Neural cell (in vitro differentiated cells): Measurements from ENCODE around the gene WNT4. TPM values are rescaled to one million over a fixed set of nuclear protein-coding genes. Genes with fewer than 3 reads are reported as not detected.

Experiments
- H2AFZ ChIP-seq: fragments of 200-600, 300-800 bp; sonication (generic), shearing (Covaris generic); 2 replicates; pipeline ENCODE4 v1.6.0; 2014; ENCODE audit warnings: low read depth, mild to moderate bottlenecking, antibody characterized with exemption, low read length, moderate library complexity
- H3F3A ChIP-seq: fragments of 200-600 bp; shearing (Covaris generic); 2 replicates; pipeline ENCODE4 v1.6.1; 2016; ENCODE audit warnings: mild to moderate bottlenecking, moderate library complexity, mixed read lengths, antibody characterized with exemption, low read length; ENCODE audit not compliant: insufficient read depth, poor library complexity, severe bottlenecking
- H3K27ac ChIP-seq: fragments of 200-600, 300-800 bp; sonication (generic), shearing (Covaris generic); 2 replicates; pipeline ENCODE4 v1.5.1; 2014; ENCODE audit warnings: mild to moderate bottlenecking, low read length, moderate library complexity
- H3K27me3 ChIP-seq: fragments of 300-800, 200-600 bp; sonication (generic), shearing (Covaris generic); 2 replicates; pipeline ENCODE4 v1.6.0; 2014; ENCODE audit warnings: mild to moderate bottlenecking, low read depth, low read length, moderate library complexity; ENCODE audit not compliant: insufficient read depth
- H3K36me3 ChIP-seq: fragments of 300-800, 200-600 bp; sonication (generic), shearing (Covaris generic); 2 replicates; pipeline ENCODE4 v1.5.1; 2014; ENCODE audit warnings: mild to moderate bottlenecking, antibody characterized with exemption, low read length, moderate library complexity; ENCODE audit not compliant: insufficient read depth
- H3K4me2 ChIP-seq: fragments of 300-800, 200-600 bp; sonication (generic), shearing (Covaris generic); 2 replicates; pipeline ENCODE4 v1.6.0; 2014; ENCODE audit warnings: mild to moderate bottlenecking, low read length
- H3K4me3 ChIP-seq: fragments of 300-800, 200-600 bp; sonication (generic), shearing (Covaris generic); 2 replicates; pipeline ENCODE4 v1.5.1; 2014; ENCODE audit warnings: mild to moderate bottlenecking, low read length, moderate library complexity
- H3K79me2 ChIP-seq: fragments of 200-600 bp; shearing (Covaris generic); replicated peaks from 2 replicates; pipeline ENCODE4 v1.6.0; 2014; ENCODE audit warnings: mild to moderate bottlenecking, low read length, moderate library complexity; ENCODE audit not compliant: insufficient read depth
- H3K9ac ChIP-seq: fragments of 300-800, 200-600 bp; sonication (generic), shearing (Covaris generic); 2 replicates; pipeline ENCODE4 v1.6.1; 2016; ENCODE audit warnings: mild to moderate bottlenecking, low read length, mixed read lengths
- H3K9me2 ChIP-seq: fragments of 200-600 bp; shearing (Covaris generic); 2 replicates; pipeline ENCODE4 v1.6.1; 2016; ENCODE audit warnings: mild to moderate bottlenecking, low read length, mixed read lengths; ENCODE audit not compliant: insufficient read depth
- H3K9me3 ChIP-seq: fragments of 200-600, 300-800 bp; sonication (generic), shearing (Covaris generic); 2 replicates; pipeline ENCODE4 v1.6.1; 2016; ENCODE audit warnings: mild to moderate bottlenecking, mixed run types, low read length, moderate library complexity, mixed read lengths
- H4K20me1 ChIP-seq: fragments of 200-600 bp; shearing (Covaris generic); 2 replicates; pipeline ENCODE4 v1.6.1; 2016; ENCODE audit warnings: mild to moderate bottlenecking, mixed run types; ENCODE audit not compliant: insufficient read depth
- EP300 ChIP-seq: fragments of 450-650 bp; conservative IDR thresholded peaks from 2 replicates; pipeline ENCODE4 v1.6.1; 2014; ENCODE audit warnings: antibody characterized with exemption, mild to moderate bottlenecking, moderate library complexity; ENCODE audit not compliant: poor library complexity, severe bottlenecking
- EZH2 ChIP-seq: fragments of 200-600, 300-800 bp; shearing (Covaris generic), sonication (generic); IDR thresholded peaks from 2 replicates; pipeline ENCODE4 v1.6.1; 2014; ENCODE audit warnings: antibody characterized with exemption, low read length, borderline replicate concordance, mild to moderate bottlenecking; ENCODE audit not compliant: insufficient read depth, poor library complexity, severe bottlenecking
- MXI1 ChIP-seq: fragments of 450-650 bp; conservative IDR thresholded peaks from 2 replicates; pipeline ENCODE4 v1.6.1; 2014; ENCODE audit warnings: antibody characterized with exemption, mild to moderate bottlenecking; ENCODE audit not compliant: poor library complexity, severe bottlenecking
- POLR2AphosphoS5 ChIP-seq: IDR thresholded peaks from 2 replicates; pipeline ENCODE4 v1.6.1; 2012
- RAD21 ChIP-seq: fragments of 450-650 bp; conservative IDR thresholded peaks from 2 replicates; pipeline ENCODE4 v1.6.1; 2014; ENCODE audit warnings: antibody characterized with exemption, mild to moderate bottlenecking, moderate library complexity
- SMC3 ChIP-seq: fragments of 450-650 bp; conservative IDR thresholded peaks from 2 replicates; pipeline ENCODE4 v1.6.1; 2014; ENCODE audit warnings: antibody characterized with exemption, mild to moderate bottlenecking, moderate library complexity; ENCODE audit not compliant: poor library complexity
- TAF1 ChIP-seq: IDR thresholded peaks from 2 replicates; pipeline ENCODE4 v1.6.1; 2012; ENCODE audit warnings: low read depth
- polyA plus RNA-seq: library from polyadenylated mRNA; depleted of rRNA; stranded (reverse); fragments of >200 nt; gene quantifications from 2 replicates; pipeline ENCODE4 v1.2.3, GENCODE V29; 2014
- TF ChIP-seq, protein P1 (sequence below): IDR thresholded peaks from 2 replicates; pipeline ENCODE4 v1.6.1; 2012; ENCODE audit warnings: borderline replicate concordance
- TF ChIP-seq, protein P2 (sequence below): fragments of 450-650 bp; IDR thresholded peaks from 2 replicates; pipeline ENCODE4 v1.5.1; 2014; ENCODE audit warnings: antibody characterized with exemption, mild to moderate bottlenecking, moderate library complexity; ENCODE audit not compliant: poor library complexity, severe bottlenecking

Gene WNT4
- polyA plus RNA-seq, 1 donor from 2014 or later = 5.1 TPM

DNA sequence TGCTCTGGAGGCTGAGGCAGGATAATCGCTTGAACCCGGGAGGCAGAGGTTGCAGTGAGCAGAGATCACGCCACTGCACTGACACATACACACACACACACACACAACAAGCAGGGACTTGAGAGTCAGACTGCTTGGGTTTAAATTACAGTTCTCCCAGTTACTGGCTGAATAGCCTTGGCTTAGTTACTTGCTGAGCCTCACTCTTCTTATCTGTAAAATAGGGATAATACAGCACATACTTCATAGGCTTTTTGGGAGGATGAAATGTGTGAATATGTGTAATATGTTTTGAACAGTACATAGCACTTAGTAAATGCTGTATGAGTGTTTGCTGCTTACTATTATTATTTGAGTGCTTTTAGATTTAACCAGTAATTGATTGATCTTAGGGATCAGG lies 66.6 kb downstream of the WNT4 start:
- Histone ChIP-seq H3K4me2 (no peak overlapping the region), H3K9me3 (no peaks in the 10 kb centered on the region), H3K27me3 (no peaks in the 10 kb centered on the region), H4K20me1 (peaks cover 29% of the 10 kb centered on the region), H3K9ac (no peak overlapping the region), H2AFZ (no peak overlapping the region), H3K4me3 (no peak overlapping the region), H3K79me2 (peaks cover 85% of the 10 kb centered on the region), H3K27ac (no peak overlapping the region), H3F3A (no peaks in the 10 kb centered on the region), H3K36me3 (no peaks in the 10 kb centered on the region), H3K9me2 (no peaks in the 10 kb centered on the region)
- no peak for TF ChIP-seq SMC3
- no peak for TF ChIP-seq EP300
- TF ChIP-seq, protein P1, sequence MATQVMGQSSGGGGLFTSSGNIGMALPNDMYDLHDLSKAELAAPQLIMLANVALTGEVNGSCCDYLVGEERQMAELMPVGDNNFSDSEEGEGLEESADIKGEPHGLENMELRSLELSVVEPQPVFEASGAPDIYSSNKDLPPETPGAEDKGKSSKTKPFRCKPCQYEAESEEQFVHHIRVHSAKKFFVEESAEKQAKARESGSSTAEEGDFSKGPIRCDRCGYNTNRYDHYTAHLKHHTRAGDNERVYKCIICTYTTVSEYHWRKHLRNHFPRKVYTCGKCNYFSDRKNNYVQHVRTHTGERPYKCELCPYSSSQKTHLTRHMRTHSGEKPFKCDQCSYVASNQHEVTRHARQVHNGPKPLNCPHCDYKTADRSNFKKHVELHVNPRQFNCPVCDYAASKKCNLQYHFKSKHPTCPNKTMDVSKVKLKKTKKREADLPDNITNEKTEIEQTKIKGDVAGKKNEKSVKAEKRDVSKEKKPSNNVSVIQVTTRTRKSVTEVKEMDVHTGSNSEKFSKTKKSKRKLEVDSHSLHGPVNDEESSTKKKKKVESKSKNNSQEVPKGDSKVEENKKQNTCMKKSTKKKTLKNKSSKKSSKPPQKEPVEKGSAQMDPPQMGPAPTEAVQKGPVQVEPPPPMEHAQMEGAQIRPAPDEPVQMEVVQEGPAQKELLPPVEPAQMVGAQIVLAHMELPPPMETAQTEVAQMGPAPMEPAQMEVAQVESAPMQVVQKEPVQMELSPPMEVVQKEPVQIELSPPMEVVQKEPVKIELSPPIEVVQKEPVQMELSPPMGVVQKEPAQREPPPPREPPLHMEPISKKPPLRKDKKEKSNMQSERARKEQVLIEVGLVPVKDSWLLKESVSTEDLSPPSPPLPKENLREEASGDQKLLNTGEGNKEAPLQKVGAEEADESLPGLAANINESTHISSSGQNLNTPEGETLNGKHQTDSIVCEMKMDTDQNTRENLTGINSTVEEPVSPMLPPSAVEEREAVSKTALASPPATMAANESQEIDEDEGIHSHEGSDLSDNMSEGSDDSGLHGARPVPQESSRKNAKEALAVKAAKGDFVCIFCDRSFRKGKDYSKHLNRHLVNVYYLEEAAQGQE = no peak

DNA sequence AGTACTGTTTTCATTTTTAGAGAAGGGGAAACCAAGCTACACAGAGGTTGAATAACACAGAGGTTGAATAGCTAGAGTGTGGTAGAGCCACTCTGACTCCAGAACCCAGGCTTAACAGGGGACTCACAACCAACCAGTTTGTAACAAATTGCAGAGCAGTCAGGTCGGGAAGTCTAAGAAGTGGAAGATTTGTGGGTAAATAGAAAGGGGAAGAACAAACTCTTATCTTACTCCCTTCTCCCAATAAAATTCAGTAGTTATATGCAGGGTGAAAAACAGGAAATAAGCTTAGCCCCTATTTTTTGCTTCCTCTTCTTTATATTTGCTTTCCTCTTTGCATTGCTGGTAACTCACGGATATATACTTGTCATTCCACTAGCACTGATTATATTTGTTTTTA lies 67.2 kb downstream of the WNT4 start:
- Histone ChIP-seq H3K9me2 (no peaks in the 10 kb centered on the region), H3K9ac (no peak overlapping the region), H3K36me3 (no peaks in the 10 kb centered on the region), H3K4me3 (no peak overlapping the region), H3K9me3 (no peaks in the 10 kb centered on the region), H3F3A (no peaks in the 10 kb centered on the region), H3K27me3 (no peaks in the 10 kb centered on the region), H4K20me1 (peaks cover 29% of the 10 kb centered on the region), H3K79me2 (peaks cover 84% of the 10 kb centered on the region), H3K27ac (no peak overlapping the region), H2AFZ (no peak overlapping the region), H3K4me2 (no peak overlapping the region)
- TF ChIP-seq SMC3 = no peak
- TF ChIP-seq, protein P2, sequence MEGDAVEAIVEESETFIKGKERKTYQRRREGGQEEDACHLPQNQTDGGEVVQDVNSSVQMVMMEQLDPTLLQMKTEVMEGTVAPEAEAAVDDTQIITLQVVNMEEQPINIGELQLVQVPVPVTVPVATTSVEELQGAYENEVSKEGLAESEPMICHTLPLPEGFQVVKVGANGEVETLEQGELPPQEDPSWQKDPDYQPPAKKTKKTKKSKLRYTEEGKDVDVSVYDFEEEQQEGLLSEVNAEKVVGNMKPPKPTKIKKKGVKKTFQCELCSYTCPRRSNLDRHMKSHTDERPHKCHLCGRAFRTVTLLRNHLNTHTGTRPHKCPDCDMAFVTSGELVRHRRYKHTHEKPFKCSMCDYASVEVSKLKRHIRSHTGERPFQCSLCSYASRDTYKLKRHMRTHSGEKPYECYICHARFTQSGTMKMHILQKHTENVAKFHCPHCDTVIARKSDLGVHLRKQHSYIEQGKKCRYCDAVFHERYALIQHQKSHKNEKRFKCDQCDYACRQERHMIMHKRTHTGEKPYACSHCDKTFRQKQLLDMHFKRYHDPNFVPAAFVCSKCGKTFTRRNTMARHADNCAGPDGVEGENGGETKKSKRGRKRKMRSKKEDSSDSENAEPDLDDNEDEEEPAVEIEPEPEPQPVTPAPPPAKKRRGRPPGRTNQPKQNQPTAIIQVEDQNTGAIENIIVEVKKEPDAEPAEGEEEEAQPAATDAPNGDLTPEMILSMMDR = no peak
- TF ChIP-seq MXI1 = no peak
- no peak for TF ChIP-seq TAF1
- TF ChIP-seq EP300 = no peak
- TF ChIP-seq RAD21 = no peak
- TF ChIP-seq, protein P1 = no peak
- no peak for TF ChIP-seq EZH2
- no peak for TF ChIP-seq POLR2AphosphoS5
